Stomach (tissue), 9 donors: ENCODE measurements around the gene BAG3. TPM values are rescaled to one million over a fixed set of nuclear protein-coding genes. Genes with fewer than 3 reads are reported as not detected.

Source experiments
- DNase-seq, 2 donors: peaks; one replicate each; pipeline versions ENCODE4 v3.0.0 to v3.0.0-alpha.2; 2013 to 2019
- H3K27ac ChIP-seq, 5 donors: fragments of 200-600 bp in 4 of 5; sonication (generic) in 4 of 5; one replicate each; pipeline ENCODE4 v1.5.1; 2013 to 2019; ENCODE audit warnings: mild to moderate bottlenecking in 1 of 5, moderate library complexity in 1 of 5
- H3K27me3 ChIP-seq, 3 donors: fragments of 200-600 bp; sonication (generic); one replicate each; pipeline ENCODE4 v1.5.1; 2017 to 2019; ENCODE audit warnings: mixed run types in 1 of 3
- H3K36me3 ChIP-seq, 4 donors: fragments of 200-600 bp; sonication (generic); 1 replicate in 3 of 4; 2 replicates in 1 of 4; pipeline ENCODE4 v1.5.1; 2016 to 2019
- H3K4me1 ChIP-seq, 4 donors: fragments of 200-600 bp; sonication (generic); one replicate each; pipeline ENCODE4 v1.5.1; 2016 to 2019
- H3K4me3 ChIP-seq, 4 donors: fragments of 200-600 bp; sonication (generic) in 3 of 4; one replicate each; pipeline ENCODE4 v1.5.1; 2016 to 2019; ENCODE audit warnings: mild to moderate bottlenecking in 1 of 4
- H3K9me3 ChIP-seq, 4 donors: fragments of 200-600 bp; sonication (generic); one replicate each; pipeline ENCODE4 v1.5.1; 2016 to 2019
- CTCF ChIP-seq, 7 experiments: fragments of 450-650 bp in 4 of 7; fragments of 200-600 bp in 3 of 7; sonication (generic) in 3 of 7; IDR thresholded peaks; one replicate each; pipeline ENCODE4 v1.5.1; 2016 to 2019; ENCODE audit warnings: antibody characterized with exemption in 7 of 7, control low read depth in 2 of 7, mild to moderate bottlenecking in 1 of 7
- EP300 ChIP-seq: sonication (generic); formaldehyde crosslinking; IDR thresholded peaks from one replicate; pipeline ENCODE4 v1.6.1; 2017; ENCODE audit warnings: antibody characterized with exemption
- POLR2A ChIP-seq, 4 donors: fragments of 450-650 bp; IDR thresholded peaks; one replicate each; pipeline ENCODE4 v1.6.1; 2016; ENCODE audit warnings: antibody characterized with exemption in 4 of 4, control low read depth in 2 of 4, mild to moderate bottlenecking in 1 of 4, moderate library complexity in 1 of 4
- POLR2AphosphoS5 ChIP-seq, 3 donors: sonication (generic); formaldehyde crosslinking; IDR thresholded peaks; one replicate each; pipeline ENCODE4 v1.6.1; 2016; ENCODE audit warnings: antibody characterized with exemption in 3 of 3
- WGBS, 5 donors: extraction: QIAGEN DNeasy Blood & Tissue Kit in 3 of 5; methylation state at CpG; one replicate each; pipeline versions ENCODE4 v1.1.5 to v1.1.7; 2013 to 2018; 5-methylcytosine and 5-hydroxymethylcytosine counted together
- intact Hi-C: fragments of 100-400 bp; cut with DNase I; formaldehyde crosslinking; loops from one replicate; pipeline ENCODE4 v1.15.1; 2023; ENCODE audit warnings: low total_unique reads
- polyA plus RNA-seq, 3 donors: library from polyadenylated mRNA; stranded (reverse); fragments of 200-250 nt; gene quantifications; one replicate each; pipeline ENCODE4 v1.2.3, GENCODE V29; 2013
- total RNA-seq, 5 donors: library from RNA; depleted of rRNA; stranded (reverse); fragments of >200 nt; gene quantifications; one replicate each; pipeline versions ENCODE4 v1.1.0 to v1.2.3, GENCODE V29; 2014 to 2016
- donor health status: healthy with polysubstance abuse.
- donor health status: Bipolar disorder and iron deficiency.
- donor health status: healthy.

The BAG3 gene
- total and polyA plus RNA-seq, 8 donors, result 8.4 to 113 (median 27.3) TPM

GRCh38 chr10:119644994-119645393 is 6.2 kb upstream of the BAG3 start:
- no peaks in the 10 kb centered on the region for H3K36me3 ChIP-seq
- intact Hi-C loops, result no loop called here
- H3K27me3 ChIP-seq, result no peaks in the 10 kb centered on the region
- H3K4me1 ChIP-seq, result peaks cover 0 to under 1% (median 0%) of the 10 kb centered on the region in 4 donors
- 93 to 99% (median 96%) methylated on average over 3 of the region's 3 CpGs for WGBS, 5 donors
- DNase-seq, result no peak
- H3K4me3 ChIP-seq, result no peak overlapping the region
- H3K9me3 ChIP-seq, result peaks cover 0 to 10% (median 5%) of the 10 kb centered on the region in 4 donors
- no peak for TF ChIP-seq POLR2AphosphoS5 (IDR thresholded peaks at IDR 0.05)
- TF ChIP-seq CTCF (IDR thresholded peaks at IDR 0.05), result no peak
- TF ChIP-seq POLR2A (IDR thresholded peaks at IDR 0.05), result no peak
- TF ChIP-seq EP300, result no peak
- no peak overlapping the region for H3K27ac ChIP-seq

GRCh38 chr10:119650062-119650461 is 1.1 kb upstream of the BAG3 start:
- DNase-seq, result no peak
- WGBS, 5 donors, result 89 to 100% (median 100%) methylated on average over 1 of the region's 1 CpG
- Histone ChIP-seq H3K27me3 (peaks cover 0 to 8% (median 0%) of the 10 kb centered on the region in 3 donors), H3K4me3 (no peak overlapping the region), H3K9me3 (peaks cover 0 to 3% (median 0%) of the 10 kb centered on the region in 4 donors), H3K4me1 (peaks cover 19 to 35% (median 28%) of the 10 kb centered on the region in 4 donors), H3K36me3 (no peaks in the 10 kb centered on the region), H3K27ac (peak overlapping the region in 2 of 5 donors; percentile 97 to 100)
- TF ChIP-seq POLR2A (IDR thresholded peaks at IDR 0.05), result no peak
- TF ChIP-seq POLR2AphosphoS5 (IDR thresholded peaks at IDR 0.05), result no peak
- TF ChIP-seq EP300, result no peak
- no peak for TF ChIP-seq CTCF (IDR thresholded peaks at IDR 0.05)
- intact Hi-C loops, result no loop called here

- DNase-seq, result peak; percentile 31 to 62
- WGBS, 5 donors, result 0 to 2% (median 1%) methylated on average over 25 to 107 of the region's 107 CpGs
- Histone ChIP-seq H3K27me3 (peaks cover 0 to 8% (median 0%) of the 10 kb centered on the region in 3 donors), H3K36me3 (peaks cover 0 to 3% (median 0%) of the 10 kb centered on the region in 4 donors), H3K4me1 (peaks cover 36 to 52% (median 43%) of the 10 kb centered on the region in 4 donors), H3K27ac (peak overlapping the region; percentile 97 to 100 (median 98)), H3K4me3 (peak overlapping the region; percentile 85 to 98 (median 93)), H3K9me3 (no peaks in the 10 kb centered on the region)
- intact Hi-C loops, result no loop called here
- TF ChIP-seq EP300 (no peak), CTCF (IDR thresholded peaks at IDR 0.05) (no peak), POLR2AphosphoS5 (IDR thresholded peaks at IDR 0.05) (no peak), POLR2A (IDR thresholded peaks at IDR 0.05) (no peak)
Observed at GRCh38 chr10:119651514-119652360, 557 bp downstream of the BAG3 start.

- Histone ChIP-seq H3K9me3 (no peaks in the 10 kb centered on the region), H3K36me3 (peaks cover 0 to 7% (median 0%) of the 10 kb centered on the region in 4 donors), H3K27ac (peak overlapping the region; percentile 97 to 100 (median 98)), H3K27me3 (peaks cover 0 to 8% (median 0%) of the 10 kb centered on the region in 3 donors), H3K4me3 (peak overlapping the region; percentile 85 to 98 (median 93)), H3K4me1 (peaks cover 42 to 58% (median 49%) of the 10 kb centered on the region in 4 donors)
- TF ChIP-seq POLR2A (IDR thresholded peaks at IDR 0.05) (no peak), POLR2AphosphoS5 (IDR thresholded peaks at IDR 0.05) (peak; percentile 40 to 86 (median 79)), CTCF (IDR thresholded peaks at IDR 0.05) (peak in 1 of 7 experiments; percentile 15)
- intact Hi-C loops, result no loop called here
- WGBS, 5 donors, result 3 to 5% (median 4%) methylated on average over 3 of the region's 3 CpGs
- peak in 1 of 2 donors; percentile 83 for DNase-seq
Observed at GRCh38 chr10:119652361-119652730, 1.2 kb downstream of the BAG3 start.
